Fibroblast of lung (primary cell): Measurements from ENCODE around the gene TRIM32.

Experiments
- EZH2 ChIP-seq: IDR thresholded peaks from 2 replicates; pipeline ENCODE4 v1.5.1; 2012; ENCODE audit warnings: low read length, control low read depth, mild to moderate bottlenecking; ENCODE audit errors: missing control alignments
- TF ChIP-seq, protein P1 (sequence below), 2 donors: IDR thresholded peaks in 1 of 2; conservative IDR thresholded peaks in 1 of 2; 1 replicate in 1 of 2; 2 replicates in 1 of 2; pipeline ENCODE4 v1.5.1; 2011 to 2012; ENCODE audit warnings: low read length in 2 of 2, control low read depth in 1 of 2, inconsistent platforms in 1 of 2, low read depth in 1 of 2, mild to moderate bottlenecking in 1 of 2

DNA sequence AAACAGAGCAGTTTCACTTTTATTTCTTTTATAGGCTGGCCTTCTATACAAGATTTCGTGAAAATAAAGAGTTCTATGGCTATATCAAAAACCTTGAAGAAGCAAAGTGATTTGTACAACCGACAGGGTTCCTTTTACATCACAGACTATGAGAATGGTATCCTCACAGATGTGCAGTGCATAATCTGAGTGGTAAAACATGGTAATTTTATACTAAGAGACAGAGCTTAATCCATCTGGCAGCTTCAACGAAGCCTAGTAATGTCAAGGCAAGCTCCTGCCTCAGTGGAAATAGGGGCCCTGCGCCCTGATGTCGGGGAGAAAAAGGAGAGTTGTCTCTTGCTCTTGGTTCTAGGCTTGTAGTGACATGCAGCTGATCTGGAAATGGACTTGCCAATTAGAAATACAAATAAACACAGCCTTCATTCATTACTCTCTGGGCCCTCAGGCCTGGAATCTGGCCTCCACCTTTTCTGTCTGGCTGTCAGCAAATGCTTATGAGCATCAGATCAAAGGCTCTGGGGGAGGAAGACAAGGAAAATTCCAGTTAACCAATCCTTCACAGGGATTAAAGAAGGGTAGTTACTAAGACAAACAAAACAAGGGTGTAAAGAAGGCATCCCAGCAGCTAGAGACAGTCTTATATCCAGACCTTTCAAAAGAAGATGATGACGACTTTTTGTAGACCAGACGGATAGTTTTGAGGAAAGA, 33.6 kb upstream of the TRIM32 start:
- TF ChIP-seq EZH2 = no peak
- TF ChIP-seq, protein P1, sequence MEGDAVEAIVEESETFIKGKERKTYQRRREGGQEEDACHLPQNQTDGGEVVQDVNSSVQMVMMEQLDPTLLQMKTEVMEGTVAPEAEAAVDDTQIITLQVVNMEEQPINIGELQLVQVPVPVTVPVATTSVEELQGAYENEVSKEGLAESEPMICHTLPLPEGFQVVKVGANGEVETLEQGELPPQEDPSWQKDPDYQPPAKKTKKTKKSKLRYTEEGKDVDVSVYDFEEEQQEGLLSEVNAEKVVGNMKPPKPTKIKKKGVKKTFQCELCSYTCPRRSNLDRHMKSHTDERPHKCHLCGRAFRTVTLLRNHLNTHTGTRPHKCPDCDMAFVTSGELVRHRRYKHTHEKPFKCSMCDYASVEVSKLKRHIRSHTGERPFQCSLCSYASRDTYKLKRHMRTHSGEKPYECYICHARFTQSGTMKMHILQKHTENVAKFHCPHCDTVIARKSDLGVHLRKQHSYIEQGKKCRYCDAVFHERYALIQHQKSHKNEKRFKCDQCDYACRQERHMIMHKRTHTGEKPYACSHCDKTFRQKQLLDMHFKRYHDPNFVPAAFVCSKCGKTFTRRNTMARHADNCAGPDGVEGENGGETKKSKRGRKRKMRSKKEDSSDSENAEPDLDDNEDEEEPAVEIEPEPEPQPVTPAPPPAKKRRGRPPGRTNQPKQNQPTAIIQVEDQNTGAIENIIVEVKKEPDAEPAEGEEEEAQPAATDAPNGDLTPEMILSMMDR (conservative IDR thresholded peaks at IDR 0.05 in 1 of 2, IDR thresholded peaks at IDR 0.05 in 1 of 2; ENCODE audit: low read depth in 1 of 2, low read length in 2 of 2) = no peak
